Stomach (tissue), 4 donors: ENCODE results near the gene STRA8.

ENCODE experiments used
- CTCF ChIP-seq, 7 experiments: fragments of 450-650 bp in 4 of 7; fragments of 200-600 bp in 3 of 7; sonication (generic) in 3 of 7; IDR thresholded peaks; one replicate each; pipeline ENCODE4 v1.5.1; 2016 to 2019; ENCODE audit warnings: antibody characterized with exemption in 7 of 7, control low read depth in 2 of 7, mild to moderate bottlenecking in 1 of 7
- POLR2A ChIP-seq, 4 donors: fragments of 450-650 bp; IDR thresholded peaks; one replicate each; pipeline ENCODE4 v1.6.1; 2016; ENCODE audit warnings: antibody characterized with exemption in 4 of 4, control low read depth in 2 of 4, mild to moderate bottlenecking in 1 of 4, moderate library complexity in 1 of 4
- POLR2AphosphoS5 ChIP-seq, 3 donors: sonication (generic); formaldehyde crosslinking; IDR thresholded peaks; one replicate each; pipeline ENCODE4 v1.6.1; 2016; ENCODE audit warnings: antibody characterized with exemption in 3 of 3

GRCh38 chr7:135265637-135266036 lies 32.0 kb downstream of the STRA8 start:
- no peak for TF ChIP-seq POLR2A (IDR thresholded peaks at IDR 0.05)
- TF ChIP-seq CTCF (IDR thresholded peaks at IDR 0.05), result no peak
- TF ChIP-seq POLR2AphosphoS5 (IDR thresholded peaks at IDR 0.05), result no peak
